Vagina (tissue), 2 donors: ENCODE data around the gene RNASEH2B.
A peak's percentile ranks its signal among the peaks of the same experiment; 100 is the strongest.

Source experiments
- CTCF ChIP-seq, 3 experiments: fragments of 450-650 bp in 2 of 3; fragments of 200-600 bp in 1 of 3; sonication (generic) in 1 of 3; IDR thresholded peaks; one replicate each; pipeline ENCODE4 v1.5.1; 2017 to 2019; ENCODE audit warnings: antibody characterized with exemption in 3 of 3, mild to moderate bottlenecking in 2 of 3, moderate library complexity in 2 of 3
- POLR2AphosphoS5 ChIP-seq, 2 donors: sonication (generic); formaldehyde crosslinking; IDR thresholded peaks; one replicate each; pipeline ENCODE4 v1.9.0; 2017; ENCODE audit warnings: antibody characterized with exemption in 2 of 2, mild to moderate bottlenecking in 2 of 2, low read depth in 1 of 2; ENCODE audit not compliant: insufficient read depth in 1 of 2

GRCh38 chr13:50909605-50910484 is at the start of gene RNASEH2B:
- TF ChIP-seq POLR2AphosphoS5 (IDR thresholded peaks at IDR 0.05; ENCODE audit: insufficient read depth in 1 of 2, low read depth in 1 of 2) (peak in 1 of 2 donors; percentile 65), CTCF (IDR thresholded peaks at IDR 0.05) (no peak)
